Astrocyte of the hippocampus (primary cell): ENCODE data around the gene RNF149.
A peak's percentile ranks its signal among the peaks of the same experiment; 100 is the strongest.
"Not testable (repeated sequence)": the region's sequence is repeated elsewhere in the genome, so short reads cannot be mapped to it uniquely, and the experiment has no call there.

ENCODE experiments used
- DNase-seq: peaks from one replicate; pipeline ENCODE4 v3.0.0; 2011; ENCODE audit warnings: low read depth, low spot score

RNF149 gene

DNA sequence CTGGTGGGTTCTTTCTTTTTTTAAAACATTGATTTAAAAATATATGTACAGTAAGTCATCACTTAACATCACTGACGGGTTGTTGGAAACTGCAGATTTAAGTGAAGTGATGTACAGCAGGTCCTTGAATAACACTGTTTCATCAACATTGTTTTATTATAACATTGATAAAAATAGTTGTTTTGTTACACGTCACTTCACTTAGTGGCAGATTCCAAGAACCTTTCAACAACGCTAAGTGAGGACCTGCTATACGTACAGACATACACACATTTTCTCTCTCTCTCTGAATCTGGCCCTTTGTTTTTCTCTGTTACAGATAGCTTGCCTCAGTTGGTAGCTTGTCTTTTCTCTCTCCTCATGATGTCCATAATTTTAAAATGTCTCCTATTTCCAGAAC lies 46.4 kb downstream of the RNF149 start:
- no peak for DNase-seq

DNA sequence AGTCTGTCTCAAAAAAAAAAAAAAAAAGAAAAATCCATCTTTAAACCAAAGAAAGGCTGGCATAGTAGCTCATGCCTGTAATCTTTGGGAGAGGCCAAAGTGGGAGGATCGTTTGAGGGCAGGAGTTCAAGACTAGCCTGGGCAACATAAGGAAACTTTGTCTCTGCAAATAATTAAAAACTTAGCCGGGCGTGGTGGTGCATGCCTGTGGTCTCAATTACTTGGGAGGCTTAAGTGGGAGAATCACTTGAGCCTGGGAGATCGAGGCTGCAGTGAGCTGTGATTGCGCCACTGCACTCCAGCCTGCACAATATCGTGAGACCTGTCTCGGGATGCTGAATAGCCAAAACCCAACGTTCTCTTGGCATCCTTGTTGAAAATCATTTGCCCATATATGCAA lies 49.7 kb downstream of the RNF149 start:
- DNase-seq = no peak

DNA sequence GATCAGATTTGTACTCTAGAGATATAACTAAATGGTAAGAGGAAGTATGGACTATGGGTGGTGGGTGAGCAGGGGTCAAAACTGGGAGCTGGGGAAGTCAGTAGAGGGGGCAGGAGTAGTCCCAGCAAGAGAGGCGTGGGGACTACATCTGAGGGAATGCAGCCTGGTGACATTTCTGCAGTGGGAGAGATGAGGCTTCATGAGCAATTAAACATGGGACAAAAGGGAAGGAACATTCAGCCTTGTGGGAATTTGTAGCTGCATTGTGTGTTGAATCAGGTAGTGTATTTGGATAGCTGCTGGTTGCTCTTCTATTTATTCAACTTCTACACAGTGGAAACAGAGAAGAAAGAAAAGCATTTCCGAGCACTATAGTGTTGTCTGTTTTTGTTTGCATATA lies 52.2 kb downstream of the RNF149 start:
- no peak for DNase-seq

DNA sequence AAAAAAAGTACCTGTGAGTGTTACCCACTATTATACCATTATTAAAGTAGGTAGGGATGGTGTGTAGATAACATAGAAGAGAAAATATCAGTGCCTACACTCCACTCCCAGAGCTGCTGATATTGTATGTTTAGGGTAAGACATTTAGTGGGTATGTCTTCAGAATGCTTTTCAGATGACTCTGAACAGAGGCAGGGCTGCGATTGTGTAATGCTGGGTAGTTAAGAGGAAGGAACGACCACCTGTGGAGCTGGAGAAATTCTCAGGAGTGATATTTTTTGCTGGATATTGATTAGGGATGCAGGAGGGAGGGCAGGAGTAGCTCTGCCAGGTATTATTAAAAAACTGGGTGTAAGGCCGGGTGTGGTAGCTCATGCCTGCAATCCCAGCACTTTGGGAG lies 53.0 kb downstream of the RNF149 start:
- no peak for DNase-seq

DNA sequence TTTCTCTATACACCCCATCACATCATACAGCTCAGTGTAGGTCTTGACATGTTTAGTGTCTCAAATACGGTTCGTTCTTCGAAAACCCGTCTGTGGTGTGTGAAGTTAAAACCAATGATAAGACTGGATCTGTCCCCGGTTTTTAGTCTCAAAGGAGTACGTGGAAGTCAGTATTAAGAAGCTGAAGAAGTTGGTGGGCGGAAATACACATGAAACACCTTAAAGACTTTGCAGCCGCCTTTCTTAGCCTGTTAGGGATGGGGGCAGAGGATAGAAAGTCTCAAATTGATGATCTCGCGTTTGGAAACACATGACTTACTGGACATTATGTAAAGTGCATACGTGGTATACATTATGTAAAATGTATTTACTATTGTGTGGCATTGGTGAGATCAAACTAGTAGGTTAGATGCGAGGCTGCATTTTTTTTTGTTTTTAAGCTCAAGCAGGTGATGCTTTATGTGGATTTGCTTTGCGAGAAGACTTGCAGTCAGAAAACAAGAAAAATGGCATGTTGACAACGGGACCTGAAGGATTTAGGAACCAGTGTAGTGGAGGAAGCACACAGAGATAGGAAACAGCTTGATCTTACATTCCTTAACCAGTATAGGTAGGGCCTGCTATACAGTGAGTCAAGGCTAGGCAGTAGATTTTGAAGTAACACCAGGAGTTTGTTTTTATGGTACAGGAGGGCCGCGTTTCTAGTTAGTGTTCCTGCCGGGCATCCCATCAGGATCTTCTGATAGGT lies 54.6 kb downstream of the RNF149 start:
- DNase-seq = peak; percentile 3

DNA sequence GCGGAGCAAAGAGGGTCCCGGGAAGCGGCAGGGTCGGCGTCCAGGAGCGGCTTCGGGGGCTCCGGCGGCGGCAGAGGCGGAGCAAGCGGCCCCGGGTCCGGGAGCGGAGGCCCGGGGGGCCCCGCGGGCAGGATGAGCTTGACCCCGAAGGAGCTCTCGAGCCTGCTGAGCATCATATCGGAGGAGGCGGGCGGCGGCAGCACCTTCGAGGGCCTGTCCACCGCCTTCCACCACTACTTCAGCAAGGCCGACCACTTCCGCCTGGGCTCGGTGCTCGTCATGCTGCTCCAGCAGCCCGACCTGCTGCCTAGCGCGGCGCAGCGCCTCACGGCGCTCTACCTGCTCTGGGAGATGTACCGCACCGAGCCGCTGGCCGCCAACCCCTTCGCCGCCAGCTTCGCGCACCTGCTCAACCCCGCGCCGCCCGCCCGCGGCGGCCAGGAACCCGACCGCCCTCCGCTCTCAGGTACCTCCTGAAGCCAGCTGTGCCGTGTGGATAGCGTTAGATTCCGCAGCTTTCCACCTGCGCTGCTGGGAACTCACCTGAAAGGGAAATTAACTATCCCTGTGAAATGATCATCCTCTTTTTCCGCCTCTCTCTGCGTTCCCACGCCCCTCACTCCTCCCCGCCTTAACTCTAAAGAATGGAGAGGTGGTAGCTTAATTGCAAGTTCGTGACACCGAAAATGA lies 55.3 kb downstream of the RNF149 start:
- DNase-seq = peak; percentile 76

DNA sequence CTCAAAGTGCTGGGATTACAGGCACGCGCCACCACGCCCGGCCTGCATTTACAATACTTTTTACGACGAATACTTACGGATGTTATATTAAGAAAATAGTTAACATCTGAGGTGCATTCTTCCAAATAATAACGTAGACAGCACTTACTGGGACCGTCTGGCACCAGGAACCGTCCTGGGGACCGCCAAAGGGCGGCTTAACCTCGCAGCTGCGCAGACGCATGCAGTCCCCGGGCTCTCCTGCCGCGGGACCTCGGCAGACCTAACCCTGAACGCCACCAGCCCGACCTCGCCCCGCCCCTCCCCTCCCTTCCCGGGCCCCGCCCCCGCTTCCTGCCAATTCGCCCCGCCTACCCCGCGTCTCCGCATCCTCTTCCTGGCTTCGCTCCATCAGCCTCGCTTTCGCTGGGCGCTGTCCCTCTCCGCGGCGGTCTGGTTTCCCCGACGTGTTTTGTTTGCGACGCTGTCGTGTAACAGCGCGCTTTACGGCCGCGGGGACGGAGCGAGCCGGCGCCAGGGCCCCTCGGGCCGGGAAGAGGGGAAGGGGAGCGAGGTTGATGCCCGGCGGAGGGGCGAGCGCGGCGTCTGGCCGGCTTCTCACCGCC lies 56.0 kb downstream of the RNF149 start, which contains the start of gene CNOT11:
CNOT11 (plus strand) TSS at position 479 of the 605 bp plus-strand sequence; CDS start at position 558, 79 bp downstream.
- DNase-seq = peak; percentile 99

DNA sequence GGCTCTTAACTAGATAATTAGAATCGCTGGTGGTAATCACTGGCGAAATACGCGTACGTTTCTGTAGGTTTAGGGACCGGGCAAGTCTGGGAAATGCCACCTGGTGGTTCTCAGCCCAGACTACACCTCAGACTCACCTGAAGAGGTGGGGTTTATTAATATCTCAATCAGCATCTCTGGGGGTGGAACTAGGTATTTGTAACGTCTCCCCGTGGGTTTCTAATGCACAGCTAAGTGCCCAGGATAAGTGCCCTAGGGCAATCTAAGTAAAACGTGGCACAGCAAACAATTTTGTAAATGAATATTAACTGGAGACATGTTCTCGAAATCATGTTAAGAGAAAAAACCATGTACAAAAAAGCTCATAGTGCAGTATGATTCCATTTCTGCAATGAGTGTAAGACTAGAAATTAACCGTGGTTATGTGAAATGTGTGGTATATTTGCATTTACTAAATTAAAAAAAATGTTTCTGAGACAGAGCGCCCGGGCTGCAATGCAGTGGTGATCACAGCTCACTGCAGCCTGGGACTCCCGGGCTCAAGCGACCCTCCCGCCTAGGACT lies 56.6 kb downstream of the RNF149 start:
- DNase-seq = no peak

DNA sequence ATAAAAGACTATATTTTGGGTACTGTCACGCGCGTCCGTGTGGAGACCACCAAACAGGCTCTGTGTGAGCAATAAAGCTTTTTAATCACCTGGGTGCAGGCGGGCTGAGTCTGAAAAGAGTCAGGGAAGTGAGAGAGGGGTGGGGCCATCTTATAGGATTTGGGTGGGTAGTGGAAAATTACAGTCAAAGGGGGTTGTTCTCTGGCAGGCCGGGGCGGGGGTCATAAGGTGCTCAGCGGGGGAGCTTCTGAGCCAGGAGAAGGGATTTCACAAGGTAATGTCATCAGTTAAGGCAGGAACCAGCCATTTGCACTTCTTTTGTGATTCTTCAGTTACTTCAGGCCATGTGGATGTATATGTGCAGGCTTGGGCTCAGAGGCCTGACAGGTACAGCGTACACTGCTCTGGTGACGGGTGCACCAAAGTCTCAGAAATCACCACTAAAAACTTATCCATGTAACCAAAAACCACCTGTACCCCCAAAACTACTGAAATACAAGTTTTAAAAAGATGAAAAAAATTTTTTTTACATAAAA lies 57.2 kb downstream of the RNF149 start:
- not testable (repeated sequence) for DNase-seq

DNA sequence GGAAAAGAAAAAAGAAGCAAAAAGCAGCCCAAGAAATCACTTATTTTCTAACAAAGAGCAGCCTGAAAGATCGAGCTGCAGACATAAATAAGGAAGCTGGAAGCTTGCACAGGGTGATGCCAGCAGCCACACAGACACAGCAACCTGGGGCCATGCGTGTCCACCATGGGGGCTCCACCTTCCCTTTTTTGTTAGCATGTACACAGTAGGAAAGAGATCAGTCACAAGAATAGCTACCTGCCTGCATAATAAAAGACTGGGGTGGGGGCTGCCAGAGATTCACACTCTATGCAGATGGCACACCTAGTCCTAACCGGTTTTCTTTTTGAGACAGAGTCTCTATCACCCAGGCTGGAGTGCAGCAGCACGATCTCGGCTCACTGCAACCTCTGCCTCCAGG lies 58.7 kb downstream of the RNF149 start:
- DNase-seq = no peak

DNA sequence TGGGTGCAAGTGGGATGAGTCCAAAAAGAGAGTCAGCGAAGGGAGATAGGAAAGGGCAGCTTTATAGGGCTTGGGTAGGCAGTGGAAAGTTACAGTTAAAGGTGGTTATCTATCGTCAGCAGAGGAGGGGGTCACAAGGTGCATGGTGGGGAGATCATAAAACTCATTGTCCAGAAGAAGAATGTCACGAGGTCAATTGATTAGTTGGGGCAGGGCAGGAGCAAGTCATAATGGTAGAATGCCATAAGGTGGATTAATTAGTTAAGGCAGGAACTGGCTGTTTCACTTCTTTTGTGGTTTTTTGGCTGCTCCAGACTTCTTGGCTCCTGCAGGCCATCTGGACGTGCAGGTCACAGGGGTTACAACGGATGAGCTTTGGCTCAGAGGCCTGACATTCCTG lies 59.7 kb downstream of the RNF149 start:
- DNase-seq = not testable (repeated sequence)

DNA sequence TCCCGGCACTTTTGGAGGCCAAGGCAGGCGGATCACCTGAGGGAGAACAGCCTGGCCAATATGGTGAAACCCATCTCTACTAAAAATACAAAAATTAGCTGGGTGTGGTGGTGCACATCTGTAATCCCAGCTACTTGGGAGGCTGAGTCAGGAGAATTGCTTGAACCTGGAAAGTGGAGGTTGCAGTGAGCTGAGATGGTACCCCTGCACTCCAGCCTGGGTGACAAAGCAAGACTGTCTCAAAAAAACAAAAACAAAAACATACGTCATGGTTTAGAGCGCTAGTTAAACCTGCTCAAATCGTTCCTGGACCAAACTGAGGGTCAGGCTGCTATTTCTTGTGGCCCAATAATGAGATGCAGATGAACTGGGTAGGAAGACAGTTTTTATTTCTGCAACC lies 63.0 kb downstream of the RNF149 start:
- DNase-seq = not testable (repeated sequence)

DNA sequence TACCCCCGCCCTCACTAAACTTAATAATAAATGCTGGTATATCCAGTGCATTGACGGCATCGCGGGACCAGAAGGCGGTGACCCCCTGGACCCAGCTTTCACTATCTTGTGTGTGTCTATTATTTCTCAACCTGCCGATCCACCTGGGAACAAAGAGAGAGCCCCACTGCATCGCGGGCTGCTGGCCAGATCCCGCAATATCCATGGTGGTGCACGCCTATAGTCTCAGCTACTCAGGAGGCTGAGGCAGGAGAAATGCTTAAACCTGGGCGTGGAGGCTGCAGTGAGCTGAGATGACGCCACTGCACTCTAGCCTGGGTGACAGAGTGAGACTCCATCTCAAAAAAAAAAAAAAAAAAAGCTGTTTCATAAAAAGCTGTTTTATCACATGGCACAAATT lies 63.6 kb downstream of the RNF149 start:
- DNase-seq = not testable (repeated sequence)

DNA sequence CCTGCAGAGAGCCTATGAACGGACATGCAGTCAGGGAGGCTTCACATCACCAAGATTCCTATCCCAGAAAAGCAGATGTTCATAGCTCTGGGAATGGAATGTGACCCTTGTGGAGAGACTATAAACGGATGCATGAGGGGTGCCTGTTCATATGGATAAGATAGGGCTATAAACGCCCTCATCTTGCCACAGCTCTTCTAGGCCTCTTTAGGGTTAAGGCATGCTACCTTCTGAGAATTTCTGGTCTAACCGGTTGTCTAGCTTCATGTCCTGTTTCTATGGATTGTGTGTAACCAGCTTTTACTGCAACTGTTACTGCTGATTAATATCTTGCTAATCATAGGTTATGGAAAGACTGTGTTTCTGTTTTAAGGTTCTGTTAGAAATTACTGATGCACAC lies 64.1 kb downstream of the RNF149 start:
- DNase-seq = not testable (repeated sequence)

DNA sequence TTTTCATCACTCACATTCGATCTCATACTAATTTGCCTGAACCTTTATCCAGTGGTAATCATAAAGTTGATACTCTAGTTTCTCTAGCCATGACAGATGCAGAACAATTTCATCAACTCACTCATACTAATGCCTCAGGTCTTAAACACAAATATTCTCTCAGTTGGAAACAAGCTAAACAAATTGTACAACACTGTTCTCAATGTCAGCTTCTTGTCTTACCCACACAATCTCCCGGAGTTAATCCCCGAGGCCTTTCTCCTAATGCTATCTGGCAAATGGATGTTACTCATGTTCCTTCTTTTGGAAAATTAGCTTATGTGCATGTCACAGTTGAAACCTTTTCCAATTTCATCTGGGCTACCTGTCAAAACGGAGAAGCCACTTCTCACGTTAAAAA lies 67.3 kb downstream of the RNF149 start:
- DNase-seq = no peak

DNA sequence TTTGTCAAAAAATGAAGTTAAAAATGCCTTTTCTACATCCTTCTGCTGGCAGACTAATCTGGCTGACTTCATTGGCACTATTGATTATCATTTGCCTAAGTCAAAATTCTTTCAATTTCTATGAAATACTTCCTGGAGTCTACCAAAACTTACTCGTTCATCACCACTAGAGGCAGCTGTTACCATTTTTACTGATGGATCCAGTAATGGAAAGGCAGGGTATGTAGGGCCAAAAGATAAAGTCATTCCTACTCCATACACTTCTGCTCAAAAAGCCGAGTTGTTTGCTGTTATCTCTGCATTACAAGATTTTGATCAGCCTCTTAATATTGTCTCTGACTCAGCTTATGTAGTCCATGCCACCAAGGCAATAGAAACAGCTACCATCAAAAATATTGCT lies 67.8 kb downstream of the RNF149 start:
- DNase-seq = not testable (repeated sequence)

DNA sequence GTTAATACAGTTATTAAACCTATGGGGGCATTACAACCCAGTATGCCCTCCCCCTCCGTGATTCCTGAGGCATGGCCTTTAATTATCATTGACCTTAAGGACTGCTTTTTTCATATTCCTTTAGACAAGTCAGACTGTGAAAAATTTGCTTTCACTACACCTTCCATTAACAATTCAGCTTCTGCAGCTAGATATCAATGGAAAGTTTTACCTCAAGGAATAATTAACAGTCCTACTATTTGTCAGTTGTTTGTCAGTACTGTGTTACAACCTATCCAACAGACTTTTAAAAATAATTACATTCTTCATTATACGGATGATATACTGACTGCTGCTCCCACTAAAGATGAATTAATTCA lies 68.8 kb downstream of the RNF149 start:
- not testable (repeated sequence) for DNase-seq

DNA sequence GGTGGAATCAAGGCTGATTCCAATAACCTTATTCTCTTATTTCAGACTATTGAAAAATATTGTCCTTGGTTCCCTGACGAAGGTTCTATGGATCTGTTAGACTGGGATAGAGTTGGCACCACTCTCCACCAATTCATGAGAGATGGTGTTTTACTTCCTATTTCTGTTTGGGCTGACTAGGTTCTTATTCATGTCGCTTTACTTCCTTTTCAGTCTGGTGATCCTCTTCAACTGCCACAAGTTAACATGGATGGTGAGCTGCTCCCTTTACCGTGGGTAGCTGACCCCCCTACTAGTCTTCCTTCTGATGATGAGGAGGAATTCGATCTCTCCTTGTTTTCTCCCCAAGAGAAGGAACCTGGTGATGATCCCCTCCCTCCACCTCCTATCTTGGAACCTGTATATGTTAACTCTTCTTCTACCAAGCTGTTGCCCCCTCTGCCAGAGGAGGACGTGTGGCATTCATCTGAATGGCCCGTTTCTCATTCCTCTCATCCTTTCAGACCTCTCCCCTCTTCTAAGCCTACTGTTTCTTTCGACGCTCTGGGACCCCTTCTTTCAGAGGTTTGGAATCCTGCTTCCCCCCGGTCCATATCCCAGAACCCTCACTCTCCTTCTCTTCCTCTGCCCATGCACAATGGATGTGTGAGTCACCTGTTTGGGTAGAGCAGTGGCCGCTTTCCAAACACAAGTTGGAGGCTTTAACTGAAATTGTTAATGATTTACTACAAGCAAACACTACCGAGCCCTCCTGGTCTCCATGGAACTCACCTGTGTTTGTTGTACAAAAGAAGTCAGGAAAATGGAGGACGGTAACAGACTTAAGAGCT lies 69.4 kb downstream of the RNF149 start:
- DNase-seq = peak; percentile 32

DNA sequence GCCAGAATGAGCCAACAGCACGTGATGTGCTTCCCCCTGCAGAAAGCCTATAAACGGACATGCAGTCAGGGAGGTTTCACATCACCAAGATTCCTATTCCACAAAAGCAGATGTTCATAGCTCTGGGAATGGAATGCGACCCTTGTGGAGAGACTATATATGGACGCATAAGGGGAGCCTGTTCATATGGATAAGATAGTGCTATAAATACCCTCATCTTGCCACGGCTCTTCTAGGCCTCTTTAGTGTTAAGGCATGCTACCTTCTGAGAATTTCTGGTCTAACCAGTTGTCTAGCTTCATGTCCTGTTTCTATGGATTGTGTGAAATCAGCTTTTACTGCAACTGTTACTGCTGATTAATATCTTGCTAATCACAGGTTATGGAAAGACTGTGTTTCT lies 70.6 kb downstream of the RNF149 start:
- DNase-seq = not testable (repeated sequence)

DNA sequence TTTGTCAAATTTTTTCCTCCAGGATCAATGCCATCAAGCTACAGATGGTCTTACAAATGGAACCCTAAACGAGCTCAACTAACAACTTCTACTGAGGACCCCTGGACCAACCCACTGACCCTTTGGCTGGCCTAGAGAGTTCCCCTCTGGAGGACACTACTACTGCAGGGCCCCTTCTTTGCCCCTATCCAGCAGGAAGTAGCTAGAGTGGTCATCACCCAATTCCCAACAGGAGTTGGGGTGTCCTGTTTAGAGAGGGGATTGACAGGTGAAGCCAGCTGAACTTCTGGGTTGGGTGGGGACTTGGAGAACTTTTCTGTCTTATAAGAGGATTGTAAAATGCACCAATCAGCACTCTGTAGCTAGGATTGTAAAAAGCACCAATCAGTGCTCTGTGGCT lies 72.5 kb downstream of the RNF149 start:
- not testable (repeated sequence) for DNase-seq
